HG03045 (cell line): Measurements from ENCODE around the gene ASGR1.
"Not testable (repeated sequence)": the region's sequence is repeated elsewhere in the genome, so short reads cannot be mapped to it uniquely, and the experiment has no call there.

Experiments
- ATAC-seq: cut with Tn5 transposase; IDR thresholded peaks from one replicate; pipeline ENCODE4 v1.9.1; 2021; ENCODE audit warnings: mild to moderate bottlenecking, moderate library complexity; ENCODE audit not compliant: unreplicated experiment

Gene ASGR1

GRCh38 chr17:7191069-7191468 lies 11.9 kb upstream of the ASGR1 start:
- no peak for ATAC-seq

GRCh38 chr17:7190276-7190917 lies 11.2 kb upstream of the ASGR1 start:
- ATAC-seq, result no peak

GRCh38 chr17:7186241-7186640 lies 7.1 kb upstream of the ASGR1 start:
- no peak for ATAC-seq

- ATAC-seq, result no peak
These were observed 5.5 kb upstream of the ASGR1 start for GRCh38 chr17:7184647-7185046.

- ATAC-seq, result no peak
These were observed 4.9 kb upstream of the ASGR1 start for GRCh38 chr17:7184091-7184488.

- no peak for ATAC-seq
These were observed 4.4 kb upstream of the ASGR1 start for GRCh38 chr17:7183433-7184090.

GRCh38 chr17:7182101-7182500 lies 2.9 kb upstream of the ASGR1 start:
- not testable (repeated sequence) for ATAC-seq

GRCh38 chr17:7178973-7179316 lies 225 bp downstream of the ASGR1 start:
- no peak for ATAC-seq

- ATAC-seq, result no peak
These were observed 1.2 kb downstream of the ASGR1 start for GRCh38 chr17:7177954-7178477.

- no peak for ATAC-seq
These were observed 1.8 kb downstream of the ASGR1 start for GRCh38 chr17:7177191-7177953.

- ATAC-seq, result no peak
These were observed 2.4 kb downstream of the ASGR1 start for GRCh38 chr17:7176841-7177190.

GRCh38 chr17:7176107-7176840 lies 2.9 kb downstream of the ASGR1 start:
- no peak for ATAC-seq

- ATAC-seq, result no peak
These were observed 3.8 kb downstream of the ASGR1 start for GRCh38 chr17:7175330-7175733.

GRCh38 chr17:7174603-7175326 lies 4.4 kb downstream of the ASGR1 start:
- ATAC-seq, result no peak

GRCh38 chr17:7173687-7174602 lies 5.2 kb downstream of the ASGR1 start:
- no peak for ATAC-seq

- not testable (repeated sequence) for ATAC-seq
These were observed 6.5 kb downstream of the ASGR1 start for GRCh38 chr17:7172522-7173191.

GRCh38 chr17:7169565-7169908 lies 9.6 kb downstream of the ASGR1 start:
- ATAC-seq, result not testable (repeated sequence)

- not testable (repeated sequence) for ATAC-seq
These were observed 10.2 kb downstream of the ASGR1 start for GRCh38 chr17:7168841-7169564.
